Coronary artery (tissue), 2 donors: Measurements from ENCODE around the gene ECEL1.

Experiments
- DNase-seq: peaks from one replicate; pipeline ENCODE4 v3.0.0-alpha.2; 2017; ENCODE audit warnings: low spot score
- H3K27ac ChIP-seq, 2 donors: fragments of 200-600 bp; sonication (generic); one replicate each; pipeline ENCODE4 v1.5.1; 2016 to 2019
- H3K4me3 ChIP-seq: fragments of 200-600 bp; sonication (generic); 2 replicates; pipeline ENCODE4 v1.5.1; 2016; ENCODE audit warnings: mild to moderate bottlenecking, moderate library complexity
- CTCF ChIP-seq: fragments of 200-600 bp; sonication (generic); IDR thresholded peaks from one replicate; pipeline ENCODE4 v1.5.1; 2019; ENCODE audit warnings: antibody characterized with exemption

The ECEL1 gene

GRCh38 chr2:232530626-232531260, 43.1 kb upstream of the ECEL1 start:
- no peak overlapping the region for H3K27ac ChIP-seq
- DNase-seq, result no peak
- H3K4me3 ChIP-seq, result no peak overlapping the region
- TF ChIP-seq CTCF, result no peak

- no peak for DNase-seq
- no peak overlapping the region for H3K4me3 ChIP-seq
- no peak overlapping the region for H3K27ac ChIP-seq
- no peak for TF ChIP-seq CTCF
Observed at GRCh38 chr2:232529806-232530547, 42.3 kb upstream of the ECEL1 start.

GRCh38 chr2:232528746-232529460, 41.3 kb upstream of the ECEL1 start:
- Histone ChIP-seq H3K4me3 (no peak overlapping the region), H3K27ac (no peak overlapping the region)
- TF ChIP-seq CTCF, result no peak
- no peak for DNase-seq

- H3K27ac ChIP-seq, result no peak overlapping the region
Observed at GRCh38 chr2:232527905-232528470, 40.4 kb upstream of the ECEL1 start.

GRCh38 chr2:232526372-232526941, 38.8 kb upstream of the ECEL1 start:
- no peak overlapping the region for H3K27ac ChIP-seq

More at GRCh38 chr2:232527905-232528470, 40.4 kb upstream of the ECEL1 start:
- no peak for DNase-seq
- H3K4me3 ChIP-seq, result no peak overlapping the region
- no peak for TF ChIP-seq CTCF

More at GRCh38 chr2:232526372-232526941, 38.8 kb upstream of the ECEL1 start:
- no peak overlapping the region for H3K4me3 ChIP-seq
- TF ChIP-seq CTCF, result no peak
- DNase-seq, result no peak
